HG03469 (cell line): ENCODE measurements around the gene LAMC3.

ENCODE experiments used
- ATAC-seq: cut with Tn5 transposase; IDR thresholded peaks from one replicate; pipeline ENCODE4 v1.9.1; 2021; ENCODE audit warnings: mild to moderate bottlenecking, moderate library complexity, moderate number of reproducible peaks; ENCODE audit not compliant: unreplicated experiment

Gene LAMC3

DNA sequence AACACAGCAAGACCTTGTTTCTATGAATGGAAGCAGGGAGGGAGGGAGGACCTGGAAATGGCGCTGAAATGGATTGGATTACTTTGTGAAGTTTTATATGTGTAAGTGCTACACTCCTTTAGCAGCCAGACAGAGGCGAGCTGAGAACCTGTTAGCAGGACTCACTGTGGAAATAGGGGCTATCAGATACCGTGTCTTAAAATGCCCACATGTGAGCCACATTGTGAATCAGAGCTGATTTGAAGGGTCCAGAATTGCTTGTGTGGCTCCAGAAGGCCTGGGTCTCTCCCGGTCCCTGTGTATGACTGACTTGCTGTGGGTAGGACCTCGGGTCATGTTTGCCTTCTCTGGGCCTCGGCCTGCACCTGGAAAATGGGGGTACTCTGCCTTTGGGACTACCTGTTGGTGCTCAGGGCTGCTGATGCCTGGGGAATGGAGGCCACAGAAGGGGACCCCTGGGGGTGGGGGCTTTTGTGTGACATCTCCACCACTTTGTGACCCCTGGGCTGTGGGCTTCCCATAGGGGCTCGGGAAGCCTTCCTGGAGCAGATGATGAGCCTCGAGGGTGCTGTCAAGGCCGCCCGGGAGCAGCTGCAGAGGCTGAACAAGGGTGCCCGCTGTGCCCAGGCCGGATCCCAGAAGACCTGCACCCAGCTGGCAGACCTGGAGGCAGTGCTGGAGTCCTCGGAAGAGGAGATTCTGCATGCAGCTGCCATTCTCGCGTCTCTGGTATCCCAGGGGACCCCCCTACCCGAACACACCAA lies 63.3 kb downstream of the LAMC3 start:
- no peak for ATAC-seq

DNA sequence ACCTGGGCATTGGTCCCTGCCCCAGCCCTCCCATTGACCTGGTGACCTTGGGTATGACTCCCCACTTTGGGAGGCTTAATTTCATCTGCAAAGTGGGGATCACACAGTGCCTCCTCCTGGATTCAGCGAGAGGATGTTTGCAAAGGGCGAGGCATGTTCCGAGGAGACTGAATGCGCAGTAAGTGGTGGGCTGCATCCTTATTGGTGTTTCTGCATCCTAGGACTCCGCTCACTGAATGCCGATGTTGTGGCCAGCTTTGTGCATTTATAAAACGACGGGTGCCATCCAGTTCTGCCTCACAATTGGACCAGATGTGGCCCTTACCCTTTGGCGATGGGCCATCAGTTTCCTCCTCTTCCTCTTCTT lies 63.9 kb downstream of the LAMC3 start:
- ATAC-seq, result no peak

DNA sequence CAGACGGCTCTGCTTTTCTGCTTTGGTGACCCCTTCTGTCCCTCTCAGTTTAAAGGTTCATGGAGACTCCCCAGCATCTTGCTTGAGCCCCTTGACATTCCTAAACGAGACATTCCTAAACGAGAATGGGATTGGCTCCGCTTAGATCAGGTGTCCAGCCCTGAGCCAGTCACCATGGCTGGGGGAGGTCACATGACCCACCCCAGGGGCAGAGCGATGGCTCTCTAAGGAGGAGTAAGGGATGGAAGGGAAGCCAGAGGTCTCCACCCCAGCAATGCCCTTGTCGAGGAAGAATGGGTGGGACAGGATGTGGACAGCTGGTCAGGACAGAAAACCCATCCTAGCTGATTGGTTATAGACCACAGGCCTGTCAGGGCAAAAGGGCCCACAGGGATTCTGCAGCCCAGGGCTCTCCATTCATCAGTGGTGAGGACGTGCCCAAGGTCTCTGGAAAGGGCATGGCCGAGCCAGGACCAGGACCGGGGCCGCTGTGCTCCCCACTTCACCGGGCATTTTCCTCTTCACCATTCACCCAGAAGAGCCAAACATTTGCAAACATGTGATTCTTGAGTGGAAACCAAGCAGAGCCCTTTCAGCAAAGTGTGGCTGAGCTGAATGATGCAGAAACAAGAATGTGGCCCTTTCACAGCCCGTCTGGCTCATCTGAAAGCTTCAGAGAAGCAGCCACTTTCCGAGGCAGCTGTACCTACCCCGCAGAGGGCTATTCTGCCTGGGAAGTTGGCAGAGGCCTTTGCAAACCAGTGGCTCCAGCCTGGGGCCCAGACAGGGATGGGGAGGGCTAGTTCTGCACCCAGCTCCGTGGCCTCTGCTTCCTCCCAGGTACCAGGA lies 67.6 kb downstream of the LAMC3 start:
- no peak for ATAC-seq

DNA sequence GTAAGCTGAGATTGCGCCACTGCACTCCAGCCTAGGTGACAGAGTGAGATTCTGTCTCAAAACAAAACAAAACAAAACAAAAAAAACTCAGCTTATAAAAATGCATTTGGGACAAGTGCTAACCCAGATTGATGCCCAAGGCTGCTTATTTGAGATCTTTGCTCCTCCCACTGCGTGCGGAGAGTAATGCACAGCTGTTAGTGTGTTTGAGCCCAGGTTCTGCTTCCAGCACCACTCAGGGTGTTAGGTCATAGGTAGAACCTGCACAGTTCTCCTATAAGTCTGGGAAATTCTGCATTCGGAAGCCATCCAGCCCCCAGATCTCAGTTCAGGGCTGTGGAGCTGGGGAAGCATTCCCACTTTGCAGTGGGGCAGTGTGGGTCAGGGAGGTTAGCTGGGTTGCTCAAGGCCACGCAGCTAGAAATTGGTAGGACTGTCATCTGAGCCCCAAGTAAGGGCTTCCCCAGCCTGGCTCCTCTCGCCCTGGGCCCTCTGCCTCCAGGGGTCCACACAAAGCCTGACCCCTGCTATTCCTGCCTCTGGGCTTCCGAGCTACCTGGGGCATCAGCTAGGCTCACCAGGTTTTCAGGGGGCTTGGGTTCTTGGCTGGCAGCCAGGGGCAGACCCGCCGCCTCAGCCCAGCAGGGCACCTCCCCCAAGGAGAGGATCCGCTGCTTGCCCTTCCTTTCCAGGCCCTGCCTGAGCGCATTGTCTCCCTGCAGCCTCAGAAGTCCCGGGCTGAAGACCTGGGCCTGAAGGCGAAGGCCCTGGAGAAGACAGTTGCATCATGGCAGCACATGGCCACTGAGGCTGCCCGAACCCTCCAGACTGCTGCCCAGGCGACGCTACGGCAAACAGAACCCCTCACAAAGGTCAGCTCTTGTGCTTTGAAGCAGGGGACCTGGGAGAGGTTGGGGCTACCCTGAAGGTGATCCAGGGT lies 69.7 kb downstream of the LAMC3 start:
- no peak for ATAC-seq

DNA sequence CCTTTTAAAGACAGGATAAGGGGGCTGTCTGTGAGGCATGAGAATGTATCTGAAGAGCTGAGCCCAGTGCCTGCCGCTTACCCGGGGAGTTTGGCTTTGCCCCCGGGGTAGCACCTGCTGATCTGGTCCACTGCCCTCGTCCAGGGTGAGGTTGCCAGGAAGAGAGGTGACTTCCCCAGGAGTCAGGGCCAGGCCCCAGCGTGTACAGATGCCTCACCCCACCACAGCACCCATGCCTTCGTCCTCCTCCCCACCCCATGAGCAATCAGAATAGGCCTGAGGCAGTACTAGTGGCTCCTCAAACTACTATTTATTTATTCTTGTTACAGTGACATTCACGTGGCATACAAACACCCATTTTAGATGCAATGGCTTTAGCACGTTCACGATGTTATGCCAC lies 71.6 kb downstream of the LAMC3 start:
- ATAC-seq, result no peak

DNA sequence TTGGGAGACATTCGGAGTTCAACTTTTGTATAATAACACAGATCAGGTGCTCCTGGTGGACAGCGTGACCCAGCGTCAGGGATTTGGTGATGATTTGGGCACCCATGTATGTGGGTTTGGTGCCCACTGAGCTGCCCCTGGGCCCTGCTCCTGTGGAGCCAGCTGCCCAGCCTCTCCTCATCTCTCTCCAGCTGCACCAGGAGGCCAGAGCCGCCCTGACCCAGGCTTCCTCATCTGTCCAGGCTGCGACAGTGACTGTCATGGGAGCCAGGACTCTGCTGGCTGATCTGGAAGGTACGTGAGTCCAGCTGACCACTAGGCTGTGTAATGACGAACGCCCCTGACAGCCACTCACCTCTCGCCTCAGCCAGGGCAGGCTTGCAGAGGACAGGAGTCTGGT lies 72.9 kb downstream of the LAMC3 start:
- no peak for ATAC-seq

DNA sequence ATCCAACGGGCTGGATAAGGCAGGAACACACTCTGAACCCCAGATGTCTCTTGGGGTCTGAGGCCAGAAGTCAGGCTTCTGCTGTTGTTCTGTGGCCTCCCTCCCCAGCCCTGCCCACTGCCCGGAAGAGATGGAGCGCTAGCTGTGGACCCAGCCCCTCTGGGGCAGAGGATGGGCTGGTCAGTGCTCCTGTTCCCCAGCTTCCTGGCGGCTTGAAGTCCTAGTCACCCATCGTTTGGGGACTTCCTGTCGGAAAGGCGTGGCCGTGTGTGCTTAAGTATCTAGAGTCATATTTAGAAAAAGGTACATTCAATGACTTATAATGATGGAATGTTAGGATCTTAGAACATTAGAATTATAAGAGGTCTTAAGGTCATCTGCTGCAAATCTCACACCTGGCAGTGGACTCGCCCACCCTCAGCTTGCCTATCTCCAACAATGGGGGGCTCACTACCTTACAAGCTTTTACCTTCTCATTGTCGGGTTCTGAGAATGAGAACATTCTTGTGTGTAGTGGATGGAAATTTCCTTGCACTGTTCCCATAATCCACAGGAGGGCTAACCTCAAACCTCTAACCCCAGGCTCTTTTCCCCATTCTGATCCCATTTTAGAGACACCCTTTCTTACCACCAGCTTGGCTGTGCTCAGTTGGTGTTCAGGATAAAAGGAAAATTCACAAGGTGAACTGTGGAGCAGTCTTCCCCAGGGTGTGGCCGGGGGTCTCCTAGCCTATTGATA lies 74.0 kb downstream of the LAMC3 start:
- no peak for ATAC-seq

DNA sequence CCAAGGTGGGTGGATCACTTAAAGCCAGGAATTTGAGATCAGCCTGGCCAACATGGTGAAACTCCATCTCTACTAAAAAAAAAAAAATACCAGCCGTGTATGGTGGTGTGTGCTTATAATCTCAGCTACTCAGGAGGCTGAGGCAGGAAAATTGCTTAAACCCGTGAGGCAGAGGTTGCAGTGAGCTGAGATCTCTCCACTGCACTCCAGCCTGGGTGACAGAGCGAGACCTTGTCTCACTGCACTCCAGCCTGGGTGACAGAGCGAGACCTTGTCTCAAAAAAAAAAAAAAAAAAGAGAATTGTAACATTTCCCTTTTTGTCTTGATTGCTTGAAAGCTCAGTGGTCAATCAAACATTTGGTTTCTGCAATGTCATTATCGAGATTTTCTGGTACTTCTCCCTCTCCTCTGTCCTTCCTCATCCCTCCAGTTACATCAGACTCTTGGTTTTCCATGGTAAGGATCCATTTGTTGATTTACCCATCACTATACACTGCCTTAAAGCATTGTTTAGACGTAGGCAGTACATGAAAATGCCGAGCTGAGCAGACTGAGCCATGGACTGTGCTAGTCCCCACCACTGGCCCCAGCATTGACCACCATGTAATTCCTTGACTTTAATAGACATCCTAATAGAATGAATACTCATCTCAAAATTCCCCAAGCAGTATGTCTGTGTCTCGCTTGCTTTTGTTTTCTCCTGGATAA lies 75.8 kb downstream of the LAMC3 start:
- ATAC-seq, result no peak

DNA sequence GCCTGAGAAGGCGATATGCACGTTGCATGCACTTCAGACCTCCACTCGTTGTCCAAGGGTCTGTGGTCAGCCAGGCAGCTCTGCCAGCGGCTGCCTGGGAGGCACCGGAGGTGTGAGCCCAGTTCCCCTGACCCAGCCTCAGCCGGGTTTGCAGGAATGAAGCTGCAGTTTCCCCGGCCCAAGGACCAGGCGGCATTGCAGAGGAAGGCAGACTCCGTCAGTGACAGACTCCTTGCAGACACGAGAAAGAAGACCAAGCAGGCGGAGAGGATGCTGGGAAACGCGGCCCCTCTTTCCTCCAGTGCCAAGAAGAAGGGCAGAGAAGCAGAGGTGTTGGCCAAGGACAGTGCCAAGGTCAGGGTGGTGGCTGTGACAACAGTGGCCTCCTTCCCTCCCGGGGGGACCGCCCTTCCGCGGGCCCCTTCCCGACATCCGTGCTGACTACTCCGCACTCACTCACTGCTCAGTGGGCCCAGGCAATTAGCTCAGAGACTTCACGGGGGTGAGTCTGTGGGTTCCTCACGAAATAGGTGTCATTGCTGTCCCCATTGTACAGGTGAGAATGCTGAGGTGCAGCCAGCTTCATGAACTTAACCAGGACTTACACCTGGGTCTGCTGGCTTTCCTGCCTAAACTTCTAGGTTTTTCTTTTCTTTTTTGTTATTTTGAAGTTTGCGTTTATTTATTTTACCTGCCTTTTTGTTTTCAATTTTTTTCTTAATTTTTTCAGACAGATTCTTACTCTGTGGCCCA lies 76.6 kb downstream of the LAMC3 start:
- ATAC-seq, result no peak

DNA sequence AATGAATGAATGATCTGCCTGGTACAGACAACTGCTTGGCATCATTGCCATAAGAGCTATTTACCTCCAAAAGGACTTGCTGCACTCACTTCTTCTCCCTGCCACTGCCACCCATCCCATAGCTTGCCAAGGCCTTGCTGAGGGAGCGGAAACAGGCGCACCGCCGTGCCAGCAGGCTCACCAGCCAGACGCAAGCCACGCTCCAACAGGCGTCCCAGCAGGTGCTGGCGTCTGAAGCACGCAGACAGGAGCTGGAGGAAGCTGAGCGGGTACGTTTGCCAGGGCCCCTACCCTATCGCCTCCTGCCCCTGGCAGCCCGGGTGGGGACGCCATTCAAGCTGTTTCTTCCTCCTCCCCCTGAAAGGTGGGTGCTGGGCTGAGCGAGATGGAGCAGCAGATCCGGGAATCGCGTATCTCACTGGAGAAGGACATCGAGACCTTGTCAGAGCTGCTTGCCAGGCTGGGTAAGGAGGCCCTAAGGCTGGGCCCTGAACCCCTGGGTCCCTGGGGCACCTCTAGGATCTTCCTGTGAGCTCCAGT lies 78.5 kb downstream of the LAMC3 start:
- no peak for ATAC-seq

DNA sequence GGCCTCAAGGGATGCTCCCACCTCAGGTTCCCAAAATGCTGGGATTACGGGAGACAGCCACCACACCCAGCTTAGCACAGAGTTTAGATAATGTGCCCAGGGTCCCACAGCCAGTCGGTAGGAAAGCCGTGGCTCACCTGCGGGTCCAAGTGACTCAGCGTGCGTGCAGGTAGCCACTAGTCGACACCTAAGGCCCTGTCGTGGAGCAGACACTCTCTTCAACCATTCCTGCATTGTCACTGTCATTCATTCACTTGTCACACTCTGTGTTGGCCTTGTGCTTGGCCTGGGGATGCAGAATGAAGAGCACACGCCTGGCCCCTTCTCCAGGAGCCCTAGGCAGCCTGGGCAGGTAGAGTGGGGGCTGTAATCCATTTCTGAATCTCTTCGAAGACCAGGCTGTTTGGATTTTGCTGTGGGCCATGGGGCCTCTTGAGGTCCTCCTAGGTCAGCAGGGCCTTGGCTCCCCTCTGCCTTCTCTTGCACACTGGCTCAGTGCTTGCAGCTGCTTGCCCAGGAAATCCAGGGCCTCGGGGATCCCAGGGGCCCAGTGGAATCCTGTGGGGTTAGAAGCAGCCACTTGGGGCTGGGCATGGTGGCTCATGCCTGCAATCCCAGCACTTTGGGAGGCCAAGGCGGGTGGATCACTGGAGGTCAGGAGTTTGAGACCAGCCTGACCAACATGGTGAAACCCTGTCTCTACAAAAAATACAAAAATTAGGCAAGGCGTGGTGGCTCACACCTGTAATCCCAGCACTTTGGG lies 81.2 kb downstream of the LAMC3 start:
- no peak for ATAC-seq

DNA sequence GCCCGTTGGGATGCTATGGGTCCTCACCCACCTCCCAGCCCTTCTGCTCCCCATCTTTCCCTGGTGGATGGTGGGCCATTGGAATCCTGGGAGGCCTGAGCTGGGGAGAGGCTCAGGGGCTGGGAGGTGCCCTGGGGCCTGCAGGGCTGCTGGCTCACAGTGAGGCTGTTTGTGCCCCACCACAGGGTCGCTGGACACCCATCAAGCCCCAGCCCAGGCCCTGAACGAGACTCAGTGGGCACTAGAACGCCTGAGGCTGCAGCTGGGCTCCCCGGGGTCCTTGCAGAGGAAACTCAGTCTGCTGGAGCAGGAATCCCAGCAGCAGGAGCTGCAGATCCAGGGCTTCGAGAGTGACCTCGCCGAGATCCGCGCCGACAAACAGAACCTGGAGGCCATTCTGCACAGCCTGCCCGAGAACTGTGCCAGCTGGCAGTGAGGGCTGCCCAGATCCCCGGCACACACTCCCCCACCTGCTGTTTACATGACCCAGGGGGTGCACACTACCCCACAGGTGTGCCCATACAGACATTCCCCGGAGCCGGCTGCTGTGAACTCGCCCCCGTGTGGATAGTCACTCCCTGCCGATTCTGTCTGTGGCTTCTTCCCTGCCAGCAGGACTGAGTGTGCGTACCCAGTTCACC lies 82.5 kb downstream of the LAMC3 start:
- ATAC-seq, result no peak

DNA sequence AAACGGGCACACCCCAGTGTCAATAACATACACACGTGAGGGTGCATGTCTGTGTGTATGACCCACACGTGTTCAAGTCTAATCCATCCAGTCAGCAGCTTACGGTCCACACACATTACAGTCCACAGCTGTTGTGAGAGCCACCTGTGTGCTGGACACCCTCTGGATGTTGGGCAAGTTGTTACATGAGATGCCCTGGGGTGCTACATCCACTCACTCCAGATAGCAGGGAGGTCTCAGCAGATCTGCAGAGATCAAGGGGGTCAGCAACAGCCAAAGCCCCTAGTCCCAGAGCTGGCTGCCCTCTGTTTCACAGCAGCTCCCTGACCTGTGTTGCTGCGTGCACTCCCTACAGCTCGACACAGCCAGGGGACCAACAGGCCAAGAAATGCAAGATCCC lies 83.1 kb downstream of the LAMC3 start:
- ATAC-seq, result no peak

DNA sequence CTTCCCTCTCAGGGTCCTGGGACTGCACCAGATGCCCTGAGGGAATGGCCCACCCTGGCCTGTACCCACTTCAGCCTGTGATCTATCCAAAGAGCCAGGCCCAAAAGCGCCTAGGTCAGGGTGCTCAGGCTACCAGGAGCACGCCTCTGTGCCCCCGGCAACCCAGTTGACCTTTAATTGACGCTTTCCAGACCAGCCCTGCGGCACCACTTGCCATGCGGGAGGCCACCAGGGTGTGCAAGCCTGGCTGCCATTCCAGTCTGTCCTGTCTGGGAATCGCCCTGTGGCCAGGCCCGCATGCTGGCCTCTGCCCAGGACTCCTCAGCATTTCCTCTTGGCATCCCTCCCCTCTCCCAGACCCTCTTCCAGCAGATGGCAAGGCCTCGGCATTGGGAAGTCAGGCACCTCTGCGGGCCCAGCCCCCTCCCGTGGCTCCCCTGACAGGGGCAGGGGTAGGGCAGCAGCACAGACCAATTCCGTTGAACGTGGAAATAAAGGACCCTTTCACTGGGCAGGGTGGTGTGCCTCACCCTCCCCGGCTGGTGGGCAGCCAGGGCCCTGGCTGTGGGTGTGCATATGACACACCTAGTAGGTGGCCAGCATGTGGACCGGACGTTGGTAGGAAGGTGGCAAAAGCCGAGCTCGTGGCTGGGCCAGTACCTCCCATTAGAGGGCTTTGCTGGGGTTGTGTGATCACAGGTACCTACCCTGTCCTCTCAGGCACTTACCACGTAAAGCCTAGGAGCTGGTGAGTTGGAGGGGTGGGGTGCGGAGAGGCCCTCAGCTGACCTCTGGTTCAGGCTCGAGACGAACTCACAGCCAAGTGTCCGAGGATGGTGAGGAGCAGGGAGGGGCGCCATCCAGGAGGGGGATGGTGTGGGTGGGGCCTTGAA lies 83.8 kb downstream of the LAMC3 start:
- ATAC-seq, result no peak

DNA sequence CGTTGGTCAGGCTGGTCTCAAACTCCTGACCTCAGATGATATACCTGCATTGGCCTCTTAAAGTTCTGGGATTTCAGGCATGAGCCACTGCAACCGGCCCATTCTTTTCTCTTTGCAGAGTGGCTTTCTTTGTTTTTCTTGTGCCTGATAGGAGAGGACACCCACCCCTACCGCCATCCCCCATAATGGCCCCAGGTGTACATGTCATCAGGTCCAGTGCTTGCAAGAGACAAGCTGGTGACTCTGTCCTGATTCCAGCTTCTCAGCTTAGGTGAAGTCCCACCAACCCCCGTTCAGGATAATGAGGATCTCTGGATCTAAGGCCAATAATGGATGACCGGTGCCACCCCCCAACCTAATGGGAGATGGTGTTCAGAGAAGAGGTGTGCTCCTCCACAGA lies 85.0 kb downstream of the LAMC3 start:
- ATAC-seq, result no peak

DNA sequence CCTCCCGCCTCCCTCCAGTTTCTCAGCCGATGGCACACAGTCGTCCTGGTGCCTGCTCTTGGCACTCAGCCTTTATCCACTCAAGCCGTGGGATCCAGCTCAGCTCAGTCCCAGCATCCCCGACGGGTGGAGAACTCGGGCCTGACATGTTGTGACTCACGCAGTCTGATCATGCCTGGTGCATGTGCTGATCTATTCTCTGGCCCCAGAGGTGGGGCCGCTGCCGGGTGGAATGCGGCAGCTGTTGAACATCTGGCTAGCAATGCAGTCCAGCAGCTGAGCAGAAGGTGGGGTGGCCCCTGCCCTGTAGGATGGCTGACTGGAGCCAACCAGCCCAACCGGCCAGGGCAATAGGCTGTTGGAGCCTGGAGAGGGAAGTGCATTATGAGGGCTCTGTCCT lies 85.6 kb downstream of the LAMC3 start:
- no peak for ATAC-seq
